GM21390 (cell line): ENCODE data around the gene PGAM5.
"Not testable (repeated sequence)": the region's sequence is repeated elsewhere in the genome, so short reads cannot be mapped to it uniquely, and the experiment has no call there.

Experiments
- ATAC-seq: cut with Tn5 transposase; IDR thresholded peaks from one replicate; pipeline ENCODE4 v1.9.1; 2021; ENCODE audit not compliant: unreplicated experiment

The PGAM5 gene

GRCh38 chr12:132741620-132742019, 31.0 kb downstream of the PGAM5 start:
- no peak for ATAC-seq

GRCh38 chr12:132743831-132744230, 33.2 kb downstream of the PGAM5 start:
- ATAC-seq, result no peak

GRCh38 chr12:132746613-132747012, 36.0 kb downstream of the PGAM5 start:
- ATAC-seq, result no peak

- no peak for ATAC-seq
Observed at GRCh38 chr12:132747395-132747794, 36.8 kb downstream of the PGAM5 start.

- ATAC-seq, result no peak
Observed at GRCh38 chr12:132747896-132748295, 37.3 kb downstream of the PGAM5 start.

- no peak for ATAC-seq
Observed at GRCh38 chr12:132748319-132748718, 37.7 kb downstream of the PGAM5 start.

GRCh38 chr12:132753670-132754069, 43.0 kb downstream of the PGAM5 start:
- ATAC-seq, result not testable (repeated sequence)

- no peak for ATAC-seq
Observed at GRCh38 chr12:132754160-132754932, 43.7 kb downstream of the PGAM5 start.

GRCh38 chr12:132758825-132759224, 48.2 kb downstream of the PGAM5 start:
- not testable (repeated sequence) for ATAC-seq

- no peak for ATAC-seq
Observed at GRCh38 chr12:132759359-132759758, 48.7 kb downstream of the PGAM5 start.

- peak; percentile 36 for ATAC-seq
Observed at GRCh38 chr12:132761032-132761920, 50.6 kb downstream of the PGAM5 start, which contains the start of gene ANKLE2. Gene ANKLE2 (minus strand): TSS chr12:132761832. CDS start chr12:132761798, 34 bp downstream.

- peak; percentile 79 for ATAC-seq
Observed at GRCh38 chr12:132761921-132762583, 51.4 kb downstream of the PGAM5 start.

GRCh38 chr12:132764231-132764630, 53.6 kb downstream of the PGAM5 start:
- no peak for ATAC-seq

- no peak for ATAC-seq
Observed at GRCh38 chr12:132765361-132765760, 54.7 kb downstream of the PGAM5 start.

- ATAC-seq, result no peak
Observed at GRCh38 chr12:132766380-132767085, 55.9 kb downstream of the PGAM5 start.

GRCh38 chr12:132771126-132771838, 60.6 kb downstream of the PGAM5 start:
- no peak for ATAC-seq
